Measurements from ENCODE around the gene LGR4.
"Not testable (repeated sequence)": the region's sequence is repeated elsewhere in the genome, so short reads cannot be mapped to it uniquely, and the experiment has no call there.

The LGR4 gene

GRCh38 chr11:27331981-27332380 lies 140.6 kb downstream of the LGR4 start:
- no peak for DNase-seq

GRCh38 chr11:27330633-27331270 lies 141.8 kb downstream of the LGR4 start:
- DNase-seq, result no peak

- DNase-seq, result no peak
These were observed 142.5 kb downstream of the LGR4 start for GRCh38 chr11:27329867-27330632.

- DNase-seq, result no peak
These were observed 144.0 kb downstream of the LGR4 start for GRCh38 chr11:27328614-27329013.

- not testable (repeated sequence) for DNase-seq
These were observed 145.5 kb downstream of the LGR4 start for GRCh38 chr11:27327064-27327463.

- not testable (repeated sequence) for DNase-seq
These were observed 150.4 kb downstream of the LGR4 start for GRCh38 chr11:27322196-27322595.

- not testable (repeated sequence) for DNase-seq
These were observed 151.2 kb downstream of the LGR4 start for GRCh38 chr11:27321340-27321739.

GRCh38 chr11:27319072-27319471 lies 153.5 kb downstream of the LGR4 start:
- no peak for DNase-seq

- no peak for DNase-seq
These were observed 154.8 kb downstream of the LGR4 start for GRCh38 chr11:27317751-27318150.
